GM12872 (cell line): Measurements from ENCODE around the gene NFKBIE.

Experiments
- TF ChIP-seq, protein P1 (sequence below): IDR thresholded peaks from 3 replicates; pipeline ENCODE4 v1.5.1; 2011; ENCODE audit warnings: low read depth, mild to moderate bottlenecking, low read length, moderate library complexity; ENCODE audit not compliant: insufficient read depth

The NFKBIE gene

DNA sequence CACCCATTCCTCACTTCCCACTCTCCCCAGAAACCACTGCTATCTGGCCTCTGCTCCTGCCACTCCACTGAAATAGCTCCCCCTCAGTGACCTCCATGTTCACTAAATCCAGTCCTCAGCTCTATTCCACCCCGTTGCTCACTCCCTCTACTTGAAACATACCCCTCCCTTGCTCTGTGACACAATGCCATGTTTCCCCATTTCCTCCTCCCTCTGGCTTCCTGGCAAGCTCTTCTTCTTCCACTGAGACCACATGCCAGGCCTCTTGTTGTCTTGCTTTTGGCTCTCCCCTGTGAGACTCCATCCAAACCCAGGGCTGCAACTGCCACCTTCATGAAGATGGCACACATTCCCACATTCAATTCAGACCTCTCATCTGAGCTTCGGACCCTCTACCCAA lies 18.8 kb upstream of the NFKBIE start:
- TF ChIP-seq, protein P1, sequence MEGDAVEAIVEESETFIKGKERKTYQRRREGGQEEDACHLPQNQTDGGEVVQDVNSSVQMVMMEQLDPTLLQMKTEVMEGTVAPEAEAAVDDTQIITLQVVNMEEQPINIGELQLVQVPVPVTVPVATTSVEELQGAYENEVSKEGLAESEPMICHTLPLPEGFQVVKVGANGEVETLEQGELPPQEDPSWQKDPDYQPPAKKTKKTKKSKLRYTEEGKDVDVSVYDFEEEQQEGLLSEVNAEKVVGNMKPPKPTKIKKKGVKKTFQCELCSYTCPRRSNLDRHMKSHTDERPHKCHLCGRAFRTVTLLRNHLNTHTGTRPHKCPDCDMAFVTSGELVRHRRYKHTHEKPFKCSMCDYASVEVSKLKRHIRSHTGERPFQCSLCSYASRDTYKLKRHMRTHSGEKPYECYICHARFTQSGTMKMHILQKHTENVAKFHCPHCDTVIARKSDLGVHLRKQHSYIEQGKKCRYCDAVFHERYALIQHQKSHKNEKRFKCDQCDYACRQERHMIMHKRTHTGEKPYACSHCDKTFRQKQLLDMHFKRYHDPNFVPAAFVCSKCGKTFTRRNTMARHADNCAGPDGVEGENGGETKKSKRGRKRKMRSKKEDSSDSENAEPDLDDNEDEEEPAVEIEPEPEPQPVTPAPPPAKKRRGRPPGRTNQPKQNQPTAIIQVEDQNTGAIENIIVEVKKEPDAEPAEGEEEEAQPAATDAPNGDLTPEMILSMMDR, result no peak

DNA sequence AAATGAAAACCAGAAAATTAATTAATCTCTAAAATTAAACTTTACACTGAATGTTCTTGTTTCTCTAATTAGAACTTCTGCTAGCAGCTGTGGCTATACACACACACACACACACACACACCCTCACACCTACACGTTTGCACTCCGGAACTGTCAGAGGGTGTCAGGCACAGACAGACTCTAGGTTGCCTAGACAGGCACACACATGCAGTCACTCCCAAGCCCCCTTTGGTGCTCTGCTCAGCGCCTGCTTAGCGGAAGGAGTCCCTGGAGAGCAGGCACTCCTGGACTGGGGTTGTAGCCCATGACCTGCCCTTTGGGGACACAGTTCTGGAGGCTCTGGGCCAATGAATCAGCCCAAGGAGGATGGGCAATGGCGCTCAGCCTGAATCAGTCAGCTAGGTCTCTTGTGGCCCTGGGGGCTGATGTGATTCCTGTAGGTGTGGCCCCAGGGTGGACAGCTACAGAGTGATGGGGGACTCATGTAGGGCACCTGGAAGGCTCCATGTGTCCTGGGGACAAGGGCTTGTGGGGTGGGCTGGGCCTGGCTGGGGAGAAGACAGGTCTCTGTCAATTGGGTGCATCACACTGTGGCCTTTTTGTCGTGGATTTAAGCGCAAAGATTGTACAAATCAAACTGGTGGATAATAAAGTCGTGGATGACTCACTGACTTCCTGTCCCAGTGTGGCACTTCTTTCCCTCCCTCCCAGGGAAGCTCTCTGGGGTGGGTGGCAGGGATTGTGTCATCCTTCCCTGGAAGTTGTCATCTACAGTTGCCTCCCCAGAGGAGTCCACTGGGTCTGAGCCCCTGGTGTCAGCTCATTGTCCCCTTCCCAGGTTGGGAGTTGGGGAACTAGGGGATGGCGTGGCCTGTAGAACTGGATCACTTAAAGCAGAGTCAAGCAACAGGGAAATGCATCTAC lies 13.7 kb upstream of the NFKBIE start:
- TF ChIP-seq, protein P1, result no peak

DNA sequence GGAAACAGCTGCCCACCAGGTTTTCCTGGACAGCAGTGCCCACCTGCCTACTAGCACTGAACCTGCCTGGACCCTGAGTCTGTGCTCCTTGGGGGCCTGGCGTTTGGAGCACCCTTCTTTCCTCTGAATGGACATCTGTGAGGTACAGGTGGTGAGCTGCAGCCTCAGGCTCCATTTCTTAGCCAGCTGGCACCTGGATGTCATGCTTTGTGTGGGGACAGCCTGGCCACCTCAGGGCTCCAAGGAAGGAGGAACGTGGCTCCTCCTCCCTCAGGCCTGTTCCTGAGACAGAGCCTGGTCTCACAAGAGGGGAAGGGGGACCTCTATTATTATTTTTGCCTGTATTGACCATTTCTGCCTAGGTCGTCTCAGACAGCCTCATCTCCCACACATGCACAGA lies 13.0 kb upstream of the NFKBIE start:
- TF ChIP-seq, protein P1, result no peak

DNA sequence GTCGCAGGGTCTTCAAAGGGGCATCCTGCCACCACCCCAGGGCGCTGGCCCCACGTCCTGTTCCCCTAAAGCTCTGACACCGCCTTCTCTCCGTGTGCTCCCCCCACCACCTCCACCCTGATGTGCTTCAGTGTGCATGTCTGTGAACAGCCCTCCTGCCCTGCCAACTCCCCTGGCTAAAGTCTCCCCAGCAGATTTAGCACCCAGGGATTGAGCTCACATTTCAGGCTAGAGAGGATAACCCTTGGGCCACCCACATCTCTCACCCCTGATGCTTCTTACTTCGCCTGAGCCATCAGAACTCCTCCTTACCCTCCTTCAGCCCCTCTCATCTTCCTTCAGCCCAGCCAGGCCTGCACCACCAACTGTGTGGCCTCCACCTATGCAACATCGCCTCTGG lies 12.4 kb upstream of the NFKBIE start:
- TF ChIP-seq, protein P1, result no peak

DNA sequence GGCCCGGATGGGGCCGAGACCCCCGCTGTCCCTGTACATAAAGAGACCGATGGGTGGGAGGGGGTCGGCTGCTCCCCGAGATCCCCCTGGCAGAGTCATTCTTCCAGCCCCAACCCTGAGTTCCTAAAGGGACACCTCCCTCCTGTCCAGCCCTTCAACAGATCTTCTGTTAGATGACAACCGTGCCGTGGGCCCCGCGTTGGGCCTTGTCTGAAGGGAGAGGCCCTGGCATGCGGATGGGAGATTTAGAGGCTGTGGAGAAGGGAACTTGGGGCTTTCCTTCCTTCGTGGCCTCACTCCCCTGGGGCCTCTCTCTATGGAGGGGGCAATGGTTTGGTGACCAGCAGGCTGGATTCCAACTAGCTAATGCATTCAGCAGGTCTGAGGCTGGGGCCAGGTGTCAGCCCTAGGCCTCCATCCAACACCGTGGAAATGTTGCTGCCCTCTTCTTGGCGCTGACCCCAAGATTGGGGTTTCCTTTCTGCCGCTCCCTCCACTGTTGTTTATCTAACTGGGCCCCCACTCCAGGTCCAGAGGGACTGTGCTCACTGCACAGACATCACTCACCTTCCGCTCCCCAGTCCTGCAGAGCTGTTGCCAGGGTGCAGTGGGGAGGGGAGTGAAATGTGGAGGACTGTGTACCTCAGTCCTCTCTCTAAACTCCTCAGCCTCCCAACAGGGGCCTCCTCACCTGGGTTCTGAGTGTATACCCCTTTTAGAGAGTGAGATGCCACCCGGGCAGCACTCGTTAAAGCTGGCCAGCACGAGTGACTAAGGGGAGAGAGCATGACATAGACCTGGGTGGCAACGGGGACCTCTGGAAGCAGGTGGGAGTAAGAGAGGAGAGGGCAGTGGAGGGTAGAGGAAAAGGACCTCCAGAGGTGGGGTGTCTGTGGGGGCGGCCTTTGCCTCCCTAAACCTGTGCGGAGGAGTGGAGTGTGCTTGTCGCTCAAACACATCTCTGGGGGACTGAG lies 11.6 kb upstream of the NFKBIE start:
- TF ChIP-seq, protein P1, result no peak

DNA sequence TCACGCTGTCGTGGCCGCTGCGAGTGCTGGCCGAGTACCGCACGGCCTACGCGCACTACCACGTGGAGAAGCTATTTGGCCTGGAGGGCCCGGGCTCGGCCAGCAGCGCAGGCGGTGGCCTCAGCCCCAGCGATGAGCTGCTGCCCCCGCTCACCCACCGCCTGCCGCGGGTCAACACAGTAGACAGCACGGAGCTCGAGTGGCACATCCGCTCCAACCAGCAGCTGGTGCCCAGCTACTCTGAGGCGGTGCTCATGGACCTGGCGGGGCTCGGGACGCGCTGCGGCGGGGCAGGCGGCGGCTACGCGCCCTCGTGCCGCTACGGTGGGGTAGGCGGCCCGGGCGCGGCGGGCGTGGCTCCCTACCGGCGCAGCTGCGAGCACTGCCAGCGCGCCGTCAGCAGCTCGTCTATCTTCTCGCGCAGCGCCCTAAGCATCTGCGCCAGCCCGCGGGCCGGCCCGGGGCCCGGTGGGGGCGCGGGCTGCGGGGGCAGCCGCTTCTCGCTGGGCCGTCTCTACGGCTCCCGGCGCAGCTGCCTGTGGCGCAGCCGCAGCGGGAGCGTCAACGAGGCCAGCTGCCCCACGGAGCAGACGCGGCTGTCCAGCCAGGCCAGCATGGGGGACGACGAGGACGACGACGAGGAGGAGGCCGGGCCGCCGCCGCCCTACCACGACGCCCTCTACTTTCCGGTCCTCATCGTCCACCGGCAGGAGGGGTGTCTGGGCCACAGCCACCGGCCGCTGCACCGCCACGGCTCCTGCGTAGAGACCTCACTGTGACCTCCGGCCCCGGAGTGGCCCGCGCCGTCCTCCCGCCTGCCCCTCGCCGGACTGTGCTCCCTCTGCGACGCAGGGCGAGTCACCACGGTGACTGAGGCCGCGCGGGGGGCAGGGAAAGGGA lies 10.6 kb upstream of the NFKBIE start:
- TF ChIP-seq, protein P1, result no peak
